Muscle of back (tissue), 11 donors: ENCODE data around the gene NUP210. TPM values are rescaled to one million over a fixed set of nuclear protein-coding genes. Genes with fewer than 3 reads are reported as not detected.

Experiments used
- DNase-seq, 3 donors: peaks; one replicate each; pipeline versions ENCODE4 v3.0.0 to v3.0.0-alpha.2; 2013
- polyA plus RNA-seq, 10 donors: library from polyadenylated mRNA; unstranded; fragments of 120-200 nt; gene quantifications; one replicate each; pipeline ENCODE4 v1.2.1, GENCODE V29; 2013; ENCODE audit not compliant: insufficient read length in 10 of 10

NUP210 gene
- polyA plus RNA-seq, 10 donors: 7.2 to 11.8 (median 8.5) TPM

GRCh38 chr3:13377021-13377420 is 43.1 kb downstream of the NUP210 start:
- DNase-seq: no peak

GRCh38 chr3:13376091-13376490 is 44.0 kb downstream of the NUP210 start:
- DNase-seq: no peak

GRCh38 chr3:13375464-13375863 is 44.7 kb downstream of the NUP210 start:
- no peak for DNase-seq

- DNase-seq: no peak
These were observed 46.0 kb downstream of the NUP210 start for GRCh38 chr3:13373975-13374586.

GRCh38 chr3:13372656-13373055 is 47.5 kb downstream of the NUP210 start:
- DNase-seq: no peak

- DNase-seq: no peak
These were observed 48.0 kb downstream of the NUP210 start for GRCh38 chr3:13372126-13372525.

GRCh38 chr3:13371100-13372075 is 48.7 kb downstream of the NUP210 start:
- DNase-seq: no peak

DNA sequence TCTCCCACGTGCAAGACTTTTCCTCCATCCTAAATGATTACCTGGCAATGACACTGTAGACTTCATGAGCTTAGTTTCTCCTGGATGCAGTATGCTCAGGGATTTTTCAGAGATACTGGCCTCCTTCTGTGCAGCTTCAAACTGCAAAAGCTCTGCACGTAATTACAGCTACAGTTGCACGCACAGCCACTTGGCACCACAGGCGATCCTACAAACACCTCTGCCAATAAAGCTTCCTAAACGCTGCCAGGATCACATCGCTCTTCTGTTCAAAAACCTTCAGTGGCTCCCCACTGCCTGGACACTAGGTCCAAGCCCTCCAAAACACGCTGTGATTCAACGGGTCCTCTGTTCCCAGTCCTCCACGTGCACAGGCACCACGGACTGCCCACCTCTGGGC is 49.5 kb downstream of the NUP210 start:
- DNase-seq: no peak

DNA sequence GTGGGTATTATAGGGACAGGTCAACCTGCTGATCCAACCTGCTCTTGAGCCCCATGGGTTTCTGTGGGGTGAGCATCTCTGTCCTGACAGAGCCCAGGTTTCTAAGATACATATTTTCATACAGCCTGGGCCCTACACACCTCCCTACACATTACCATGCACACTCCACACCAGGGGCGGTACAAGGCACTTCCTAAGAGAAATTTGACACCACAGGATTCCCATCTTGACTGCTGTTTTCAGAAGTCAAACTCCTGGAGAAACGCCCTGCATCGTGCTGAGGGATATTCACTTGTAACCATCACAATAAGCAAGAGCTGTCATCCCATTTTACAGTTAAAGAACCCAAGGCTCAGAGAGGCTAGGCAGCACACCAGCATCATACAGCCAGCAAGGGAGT is 50.1 kb downstream of the NUP210 start:
- DNase-seq: no peak

- no peak for DNase-seq
These were observed 51.3 kb downstream of the NUP210 start for GRCh38 chr3:13368834-13369233.

DNA sequence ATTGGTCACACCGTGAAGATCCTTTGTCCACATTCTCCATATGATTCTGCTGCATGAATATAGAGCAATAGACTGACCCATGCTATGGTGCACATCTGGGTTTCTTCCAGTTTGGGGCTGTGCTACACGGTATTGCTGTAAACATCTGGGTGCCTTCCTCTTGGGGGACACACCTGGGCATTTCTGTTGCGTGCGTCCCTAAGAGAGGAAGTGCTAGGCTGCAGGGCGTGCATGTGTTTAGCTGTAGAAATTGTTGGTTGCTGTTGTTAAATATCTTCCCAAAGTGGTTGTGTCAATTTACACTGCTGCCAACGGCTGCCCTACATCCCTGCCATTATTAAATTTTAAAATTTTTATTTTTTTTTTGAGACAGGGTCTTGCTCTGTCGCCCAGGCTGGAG is 52.4 kb downstream of the NUP210 start:
- DNase-seq: no peak

DNA sequence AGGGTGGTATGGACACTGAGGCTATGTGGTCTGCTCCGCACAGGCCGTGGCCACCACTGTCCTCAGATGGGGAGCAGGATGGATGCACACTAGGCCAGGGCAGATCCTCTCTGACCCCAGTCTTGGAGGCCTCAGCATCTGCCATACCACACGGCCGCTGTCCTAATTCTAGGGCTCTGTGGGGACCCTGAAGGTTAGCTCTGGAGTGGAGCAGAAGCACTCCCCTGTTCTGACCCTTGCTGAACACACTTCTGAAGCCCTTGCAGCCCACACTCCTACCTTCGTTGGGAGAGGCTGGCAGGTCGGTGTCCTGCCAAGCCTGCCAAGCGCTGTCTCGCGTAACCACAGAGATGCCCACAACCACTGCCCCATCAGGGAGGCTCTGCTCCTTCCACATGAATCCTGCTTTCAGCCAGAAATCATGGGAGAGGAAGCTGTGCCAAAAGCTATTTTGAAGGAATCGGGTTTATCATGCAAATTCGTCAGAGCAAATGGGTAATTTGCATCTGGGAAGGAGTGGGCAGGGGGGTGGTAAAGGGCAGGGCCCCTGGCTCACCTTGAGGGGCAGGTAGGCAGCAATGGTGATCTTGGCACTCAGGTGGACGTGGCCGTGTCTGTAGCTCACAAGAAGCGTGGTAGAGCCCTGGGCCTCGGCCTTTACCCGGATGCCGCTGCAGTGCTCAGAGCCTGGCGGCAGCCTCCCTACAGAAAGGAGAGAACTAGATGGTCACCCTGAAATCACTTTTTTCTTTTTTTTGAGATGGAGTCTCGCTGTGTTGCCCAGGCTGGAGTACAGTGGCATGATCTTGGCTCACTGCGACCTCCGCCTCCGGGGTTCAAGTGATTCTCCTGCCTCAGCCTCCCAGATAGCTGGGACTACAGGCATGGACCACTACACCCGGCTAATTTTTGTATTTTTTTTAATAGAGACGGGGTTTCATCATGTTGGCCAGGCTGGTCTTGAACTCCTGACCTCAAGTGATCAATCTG is 54.4 kb downstream of the NUP210 start:
- DNase-seq: no peak

DNA sequence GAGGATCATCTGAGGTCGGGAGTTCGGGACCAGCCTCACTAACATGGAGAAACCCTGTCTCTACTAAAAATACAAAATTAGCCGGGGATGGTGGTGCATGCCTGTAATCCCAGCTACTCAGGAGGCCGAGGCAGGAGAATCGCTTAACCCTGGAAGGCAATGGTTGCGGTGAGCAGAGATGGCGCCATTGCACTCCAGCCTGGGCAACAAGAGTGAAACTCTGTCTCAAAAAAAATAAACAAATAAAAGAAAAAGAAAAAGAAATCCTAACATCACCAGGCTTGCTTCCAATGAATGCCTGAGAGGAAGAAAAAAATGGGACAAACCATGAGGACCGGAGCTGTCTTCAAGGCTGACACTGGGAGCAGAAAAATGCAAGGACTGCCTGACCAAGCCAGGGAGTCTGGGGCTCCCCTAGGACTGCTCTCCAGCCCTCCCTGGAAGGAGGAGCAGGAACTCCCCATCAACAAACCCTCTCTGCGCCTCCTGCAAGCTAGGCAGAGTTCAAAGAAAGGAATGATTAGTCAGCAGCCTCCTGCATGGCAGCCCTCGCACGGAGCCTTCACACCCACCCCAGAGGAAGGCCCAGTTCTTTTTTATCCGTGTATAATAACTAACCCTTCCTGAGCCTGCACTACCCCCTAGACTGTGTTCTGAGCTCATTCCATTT is 55.4 kb downstream of the NUP210 start:
- DNase-seq: no peak

- DNase-seq: no peak
These were observed 57.6 kb downstream of the NUP210 start for GRCh38 chr3:13362551-13362950.

DNA sequence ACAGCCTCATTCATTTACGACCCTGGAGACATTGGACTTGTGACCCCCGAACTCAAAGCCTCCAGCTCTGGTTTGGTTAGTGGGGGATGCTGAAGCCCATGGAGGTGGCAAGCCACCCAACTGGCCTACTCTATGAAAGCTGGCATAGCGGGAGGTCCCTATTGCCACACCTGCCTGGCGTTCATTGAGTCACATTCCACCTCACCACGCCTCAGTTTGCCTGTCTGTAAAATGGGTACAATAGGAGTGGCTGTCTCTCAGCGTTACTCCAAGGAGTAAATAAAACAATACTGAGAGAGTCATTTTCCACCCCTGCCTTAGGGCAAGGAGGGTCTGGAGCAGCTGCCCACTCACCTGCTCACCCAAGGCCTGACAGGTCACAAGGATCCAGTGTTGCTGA is 60.2 kb downstream of the NUP210 start:
- DNase-seq: no peak

- DNase-seq: no peak
These were observed 61.5 kb downstream of the NUP210 start for GRCh38 chr3:13358643-13359042.

- no peak for DNase-seq
These were observed 62.1 kb downstream of the NUP210 start for GRCh38 chr3:13358051-13358450.

- DNase-seq: no peak
These were observed 63.0 kb downstream of the NUP210 start for GRCh38 chr3:13357074-13357473.

DNA sequence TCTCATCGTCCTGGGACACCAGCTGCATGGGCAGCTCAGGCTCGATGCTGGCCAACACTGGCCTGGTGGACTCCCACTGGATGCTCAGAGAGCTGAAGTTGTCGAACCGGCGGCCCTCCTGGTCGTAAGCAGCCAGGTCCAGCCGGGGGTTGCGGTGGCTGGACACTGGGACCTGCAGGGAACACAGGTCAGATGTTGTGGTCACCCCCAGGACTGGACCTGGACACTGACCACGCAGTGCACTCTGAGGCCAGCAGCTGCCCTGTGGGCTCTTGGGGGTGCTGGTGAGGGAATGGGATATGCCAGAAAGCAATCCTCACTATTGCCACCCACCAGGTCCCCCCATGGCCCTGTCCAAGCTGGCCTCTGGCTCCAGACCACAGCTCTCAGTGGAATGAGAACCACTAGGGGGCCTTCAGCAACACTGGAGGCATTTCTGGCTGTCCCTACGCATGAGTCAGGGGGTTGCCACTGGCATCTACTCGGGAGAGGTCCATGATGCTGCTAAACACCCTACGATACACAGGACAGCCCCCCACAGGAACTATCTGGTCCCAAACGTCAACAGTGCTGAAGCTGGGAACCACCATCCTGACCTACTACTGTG is 66.1 kb downstream of the NUP210 start:
- no peak for DNase-seq

GRCh38 chr3:13353506-13353905 is 66.6 kb downstream of the NUP210 start:
- no peak for DNase-seq

GRCh38 chr3:13352621-13353131 is 67.4 kb downstream of the NUP210 start:
- no peak for DNase-seq
